ENCODE measurements around the gene RTL5.
A peak's percentile ranks its signal among the peaks of the same experiment; 100 is the strongest.
"Not testable (repeated sequence)": the region's sequence is repeated elsewhere in the genome, so short reads cannot be mapped to it uniquely, and the experiment has no call there.

The RTL5 gene

GRCh38 chrX:72131317-72132294, at the start of gene RTL5:
Gene RTL5 (minus strand): TSS chrX:72131915.
- DNase-seq, result peak; percentile 92

GRCh38 chrX:72180539-72180938, 48.8 kb upstream of the RTL5 start:
- no peak for DNase-seq

GRCh38 chrX:72176981-72177380, 45.3 kb upstream of the RTL5 start:
- no peak for DNase-seq

GRCh38 chrX:72176289-72176688, 44.6 kb upstream of the RTL5 start:
- DNase-seq, result not testable (repeated sequence)

GRCh38 chrX:72169008-72169728, 37.5 kb upstream of the RTL5 start:
- DNase-seq, result no peak

GRCh38 chrX:72165551-72165950, 33.8 kb upstream of the RTL5 start:
- no peak for DNase-seq

- no peak for DNase-seq
These were observed 28.1 kb upstream of the RTL5 start for GRCh38 chrX:72159769-72160168.

GRCh38 chrX:72158773-72159172, 27.1 kb upstream of the RTL5 start:
- no peak for DNase-seq

GRCh38 chrX:72146527-72146926, 14.8 kb upstream of the RTL5 start:
- no peak for DNase-seq

- no peak for DNase-seq
These were observed 13.5 kb upstream of the RTL5 start for GRCh38 chrX:72145181-72145580.

GRCh38 chrX:72143609-72143907, 11.8 kb upstream of the RTL5 start:
- no peak for DNase-seq

GRCh38 chrX:72142794-72143608, 11.3 kb upstream of the RTL5 start:
- DNase-seq, result no peak

- peak; percentile 91 for DNase-seq
These were observed 10.5 kb upstream of the RTL5 start for GRCh38 chrX:72142094-72142793.

GRCh38 chrX:72141372-72142004, 9.8 kb upstream of the RTL5 start:
- DNase-seq, result no peak

GRCh38 chrX:72139538-72139937, 7.8 kb upstream of the RTL5 start:
- no peak for DNase-seq

- no peak for DNase-seq
These were observed 6.3 kb upstream of the RTL5 start for GRCh38 chrX:72137846-72138495.

- no peak for DNase-seq
These were observed 2.3 kb upstream of the RTL5 start for GRCh38 chrX:72133851-72134546.

- DNase-seq, result no peak
These were observed 741 bp upstream of the RTL5 start for GRCh38 chrX:72132456-72132855.

- no peak for DNase-seq
These were observed 909 bp downstream of the RTL5 start for GRCh38 chrX:72130762-72131250.

GRCh38 chrX:72130156-72130761, 1.5 kb downstream of the RTL5 start:
- no peak for DNase-seq
